CD4-positive, CD25-positive, alpha-beta regulatory T cell (primary cell): Measurements from ENCODE around the gene ZHX3. TPM values are rescaled to one million over a fixed set of nuclear protein-coding genes. Genes with fewer than 3 reads are reported as not detected.

Source experiments
- ATAC-seq, 2 donors: fragments of 150-1000 bp; cut with Tn5 transposase; one replicate each; pipeline ENCODE4 v1.10.0; 2021; ENCODE audit warnings: low read depth in 2 of 2, moderate number of reproducible peaks in 2 of 2, moderate library complexity in 1 of 2
- DNase-seq, 3 donors: peaks; one replicate each; pipeline versions ENCODE4 v3.0.0 to v3.0.0-alpha.2; 2012 to 2022; ENCODE audit warnings: mixed read lengths in 1 of 3
- H3K27ac ChIP-seq: one replicate; pipeline ENCODE4 v1.7.0; 2013; ENCODE audit warnings: mild to moderate bottlenecking, low read length; ENCODE audit not compliant: insufficient read depth, poor library complexity, severe bottlenecking
- H3K27me3 ChIP-seq: one replicate; pipeline ENCODE4 v1.7.0; 2013; ENCODE audit warnings: low read length; ENCODE audit not compliant: control insufficient read depth, insufficient read depth
- H3K36me3 ChIP-seq: one replicate; pipeline ENCODE4 v1.7.0; 2013; ENCODE audit warnings: mild to moderate bottlenecking, low read length, moderate library complexity; ENCODE audit not compliant: control insufficient read depth, insufficient read depth
- H3K4me1 ChIP-seq: 2 replicates; pipeline ENCODE4 v1.7.0; 2013; ENCODE audit warnings: mild to moderate bottlenecking, low read length; ENCODE audit not compliant: insufficient read depth, control insufficient read depth, poor library complexity, severe bottlenecking
- H3K4me3 ChIP-seq: one replicate; pipeline ENCODE4 v1.7.0; 2013; ENCODE audit warnings: low read depth, mild to moderate bottlenecking, low read length, moderate library complexity
- H3K9me3 ChIP-seq, 2 experiments: 1 replicate in 1 of 2; 2 replicates in 1 of 2; pipeline ENCODE4 v1.7.0; 2013; ENCODE audit warnings: low read length in 2 of 2, mild to moderate bottlenecking in 1 of 2, moderate library complexity in 1 of 2; ENCODE audit not compliant: control insufficient read depth in 2 of 2
- H3K27ac Mint-ChIP-seq, 3 donors: one replicate each; pipeline ENCODE4 v1.8.0; 2020 to 2022; ENCODE audit warnings: mild to moderate bottlenecking in 3 of 3, mixed read lengths in 3 of 3, moderate library complexity in 2 of 3
- H3K27me3 Mint-ChIP-seq: one replicate; pipeline ENCODE4 v1.8.0; 2022; ENCODE audit warnings: mild to moderate bottlenecking, mixed read lengths
- H3K36me3 Mint-ChIP-seq: one replicate; pipeline ENCODE4 v1.8.0; 2020; ENCODE audit warnings: mixed read lengths
- H3K4me1 Mint-ChIP-seq, 4 donors: one replicate each; pipeline ENCODE4 v1.8.0; 2020 to 2022; ENCODE audit warnings: mixed read lengths in 4 of 4, mild to moderate bottlenecking in 1 of 4
- H3K4me3 Mint-ChIP-seq, 4 donors: one replicate each; pipeline ENCODE4 v1.8.0; 2020 to 2022; ENCODE audit warnings: mild to moderate bottlenecking in 4 of 4, mixed read lengths in 4 of 4, moderate library complexity in 3 of 4
- H3K9me3 Mint-ChIP-seq, 7 donors: one replicate each; pipeline ENCODE4 v1.8.0; 2020 to 2022; ENCODE audit warnings: mixed read lengths in 7 of 7, mild to moderate bottlenecking in 3 of 7, moderate library complexity in 2 of 7
- polyA plus RNA-seq, 4 donors: library from polyadenylated mRNA; unstranded; fragments of 300-500 nt; fragmentation: Illumina TruSeq; gene quantifications; one replicate each; pipeline ENCODE4 v1.2.3, GENCODE V29; 2021
- total RNA-seq: library from RNA; stranded (reverse); gene quantifications from one replicate; pipeline ENCODE4 v1.2.3, GENCODE V29; 2022

Gene ZHX3
- total and polyA plus RNA-seq, 5 donors from 2014 or later, result 0.42 to 8.8 (median 2.9) TPM

GRCh38 chr20:41265938-41266337 is 51.6 kb downstream of the ZHX3 start:
- H3K27me3 ChIP-seq, result no peaks in the 10 kb centered on the region
- H3K4me3 Mint-ChIP-seq, result no peak overlapping the region

GRCh38 chr20:41264819-41265218 is 52.7 kb downstream of the ZHX3 start:
- H3K27me3 Mint-ChIP-seq, result no peaks in the 10 kb centered on the region
- Histone ChIP-seq H3K4me3 (no peak overlapping the region), H3K27me3 (no peaks in the 10 kb centered on the region), H3K27ac (no peak overlapping the region), H3K36me3 (no peaks in the 10 kb centered on the region), H3K4me1 (no peaks in the 10 kb centered on the region), H3K9me3 (no peaks in the 10 kb centered on the region)
- ATAC-seq, result no peak
- no peaks in the 10 kb centered on the region for H3K4me1 Mint-ChIP-seq
- H3K27ac Mint-ChIP-seq, result no peak overlapping the region
- H3K4me3 Mint-ChIP-seq, result no peak overlapping the region
- peaks cover 11% of the 10 kb centered on the region for H3K36me3 Mint-ChIP-seq
- no peak for DNase-seq
- H3K9me3 Mint-ChIP-seq, result no peaks in the 10 kb centered on the region

More at GRCh38 chr20:41265938-41266337, 51.6 kb downstream of the ZHX3 start:
- no peak overlapping the region for H3K4me3 ChIP-seq
- Mint-ChIP-seq H3K27me3 (no peaks in the 10 kb centered on the region), H3K4me1 (no peaks in the 10 kb centered on the region), H3K36me3 (peaks cover 8% of the 10 kb centered on the region), H3K9me3 (no peaks in the 10 kb centered on the region), H3K27ac (no peak overlapping the region)
- no peaks in the 10 kb centered on the region for H3K9me3 ChIP-seq
- ATAC-seq (no peak), DNase-seq (no peak)
- no peak overlapping the region for H3K27ac ChIP-seq
- H3K4me1 ChIP-seq, result no peaks in the 10 kb centered on the region
- H3K36me3 ChIP-seq, result no peaks in the 10 kb centered on the region

DNA sequence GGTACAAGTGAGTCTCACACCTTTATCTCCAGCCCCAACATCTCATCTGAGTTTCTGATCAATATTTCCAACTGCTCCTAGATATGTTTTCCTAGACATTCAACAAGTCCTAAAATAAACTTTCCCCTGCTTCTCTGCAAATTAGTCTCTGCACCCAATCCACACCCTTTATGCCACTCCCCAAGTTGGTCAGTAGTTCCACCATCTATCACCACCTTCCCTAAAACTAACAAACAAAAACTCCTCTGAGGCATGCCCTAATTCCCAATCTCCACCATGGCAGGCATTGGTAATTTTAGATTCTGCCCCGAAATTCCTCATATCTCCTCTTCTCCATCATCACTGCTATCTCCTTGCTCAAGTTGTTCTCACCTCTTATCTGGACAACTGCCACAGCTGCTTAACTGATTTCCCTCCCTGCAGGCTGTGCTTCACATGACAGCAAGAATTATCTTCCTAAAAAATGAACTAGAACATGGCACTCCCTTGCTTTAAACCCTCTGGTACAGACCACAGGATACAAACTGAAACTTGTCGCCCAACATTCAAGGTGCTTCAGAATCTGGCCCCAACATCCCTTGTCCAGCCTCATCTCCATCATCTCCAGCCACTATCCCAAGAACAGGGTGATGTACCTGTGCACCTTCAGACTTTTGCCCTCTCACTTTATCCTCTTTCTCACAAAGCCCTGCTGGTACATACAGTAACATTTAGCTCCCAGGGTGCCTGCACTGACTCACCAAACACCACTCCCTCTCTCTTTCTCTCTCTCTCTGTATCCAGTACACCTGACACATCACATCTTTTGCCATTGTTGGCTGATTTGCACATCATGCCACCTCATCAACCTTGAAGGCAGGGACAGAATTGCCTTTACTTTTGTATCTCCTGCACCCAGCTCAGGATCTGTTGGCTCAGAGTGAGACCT is 55.5 kb downstream of the ZHX3 start:
- H3K4me3 Mint-ChIP-seq, result no peak overlapping the region
- ATAC-seq (no peak), DNase-seq (no peak)
- H3K27ac Mint-ChIP-seq, result no peak overlapping the region
- peaks cover 6% of the 10 kb centered on the region for H3K36me3 Mint-ChIP-seq
- no peaks in the 10 kb centered on the region for H3K36me3 ChIP-seq
- H3K4me3 ChIP-seq, result no peak overlapping the region
- H3K9me3 Mint-ChIP-seq, result no peaks in the 10 kb centered on the region
- no peak overlapping the region for H3K27ac ChIP-seq
- H3K27me3 ChIP-seq, result no peaks in the 10 kb centered on the region
- H3K9me3 ChIP-seq, result no peaks in the 10 kb centered on the region
- H3K4me1 Mint-ChIP-seq, result no peaks in the 10 kb centered on the region
- no peaks in the 10 kb centered on the region for H3K27me3 Mint-ChIP-seq
- H3K4me1 ChIP-seq, result no peaks in the 10 kb centered on the region

GRCh38 chr20:41261260-41261659 is 56.3 kb downstream of the ZHX3 start:
- DNase-seq, result no peak
- Histone ChIP-seq H3K27ac (no peak overlapping the region), H3K9me3 (no peaks in the 10 kb centered on the region), H3K4me3 (no peak overlapping the region), H3K36me3 (no peaks in the 10 kb centered on the region), H3K4me1 (no peaks in the 10 kb centered on the region), H3K27me3 (no peaks in the 10 kb centered on the region)
- ATAC-seq, result no peak
- no peaks in the 10 kb centered on the region for H3K9me3 Mint-ChIP-seq
- no peaks in the 10 kb centered on the region for H3K27me3 Mint-ChIP-seq
- H3K36me3 Mint-ChIP-seq, result peaks cover 6% of the 10 kb centered on the region
- no peaks in the 10 kb centered on the region for H3K4me1 Mint-ChIP-seq
- H3K27ac Mint-ChIP-seq, result no peak overlapping the region
- H3K4me3 Mint-ChIP-seq, result no peak overlapping the region

- no peaks in the 10 kb centered on the region for H3K4me1 Mint-ChIP-seq
- Histone ChIP-seq H3K9me3 (no peaks in the 10 kb centered on the region), H3K36me3 (no peaks in the 10 kb centered on the region), H3K27me3 (no peaks in the 10 kb centered on the region), H3K27ac (no peak overlapping the region), H3K4me3 (no peak overlapping the region), H3K4me1 (no peaks in the 10 kb centered on the region)
- H3K4me3 Mint-ChIP-seq, result no peak overlapping the region
- DNase-seq (no peak), ATAC-seq (no peak)
- no peaks in the 10 kb centered on the region for H3K27me3 Mint-ChIP-seq
- H3K9me3 Mint-ChIP-seq, result no peaks in the 10 kb centered on the region
- no peak overlapping the region for H3K27ac Mint-ChIP-seq
- H3K36me3 Mint-ChIP-seq, result peaks cover 6% of the 10 kb centered on the region
These were observed 56.8 kb downstream of the ZHX3 start for GRCh38 chr20:41260734-41261220.

GRCh38 chr20:41259309-41259708 is 58.2 kb downstream of the ZHX3 start:
- ATAC-seq (no peak), DNase-seq (no peak)
- Histone ChIP-seq H3K4me3 (no peak overlapping the region), H3K27me3 (no peaks in the 10 kb centered on the region), H3K36me3 (no peaks in the 10 kb centered on the region), H3K9me3 (no peaks in the 10 kb centered on the region), H3K4me1 (no peaks in the 10 kb centered on the region), H3K27ac (no peak overlapping the region)
- Mint-ChIP-seq H3K9me3 (no peaks in the 10 kb centered on the region), H3K27ac (no peak overlapping the region), H3K4me1 (no peaks in the 10 kb centered on the region), H3K4me3 (no peak overlapping the region), H3K27me3 (no peaks in the 10 kb centered on the region), H3K36me3 (peaks cover 6% of the 10 kb centered on the region)

GRCh38 chr20:41258474-41258873 is 59.1 kb downstream of the ZHX3 start:
- DNase-seq, result no peak
- no peaks in the 10 kb centered on the region for H3K27me3 ChIP-seq
- no peaks in the 10 kb centered on the region for H3K4me1 ChIP-seq
- no peaks in the 10 kb centered on the region for H3K27me3 Mint-ChIP-seq
- H3K9me3 ChIP-seq, result no peaks in the 10 kb centered on the region
- peaks cover 6% of the 10 kb centered on the region for H3K36me3 Mint-ChIP-seq
- no peak overlapping the region for H3K27ac Mint-ChIP-seq
- no peak overlapping the region for H3K4me3 Mint-ChIP-seq
- no peaks in the 10 kb centered on the region for H3K4me1 Mint-ChIP-seq
- no peak for ATAC-seq
- H3K27ac ChIP-seq, result no peak overlapping the region
- H3K36me3 ChIP-seq, result no peaks in the 10 kb centered on the region
- H3K9me3 Mint-ChIP-seq, result no peaks in the 10 kb centered on the region
- no peak overlapping the region for H3K4me3 ChIP-seq

DNA sequence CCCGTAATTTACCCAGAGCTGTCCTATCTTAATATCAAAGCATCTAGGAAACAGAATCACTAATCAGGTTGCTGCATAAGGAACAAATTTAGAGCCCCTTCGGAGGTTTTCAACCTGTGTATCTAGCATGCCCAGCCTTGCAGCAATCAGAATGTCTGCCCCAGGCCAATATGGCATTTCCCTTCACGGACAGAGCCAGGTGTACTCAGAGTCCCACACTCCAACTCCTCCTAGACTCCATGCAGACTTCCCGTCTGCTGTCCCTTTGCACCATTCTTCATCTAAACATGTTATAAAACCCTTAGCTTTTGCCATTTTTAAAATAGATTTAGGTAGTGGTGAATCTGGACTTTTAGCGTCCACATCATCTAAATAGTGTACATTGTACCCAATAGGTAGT is 61.0 kb downstream of the ZHX3 start:
- H3K27me3 ChIP-seq, result no peaks in the 10 kb centered on the region
- Mint-ChIP-seq H3K9me3 (no peaks in the 10 kb centered on the region), H3K27ac (no peak overlapping the region), H3K27me3 (no peaks in the 10 kb centered on the region), H3K4me3 (no peak overlapping the region), H3K36me3 (peaks cover 6% of the 10 kb centered on the region), H3K4me1 (no peaks in the 10 kb centered on the region)
- no peak overlapping the region for H3K4me3 ChIP-seq
- H3K9me3 ChIP-seq, result no peaks in the 10 kb centered on the region
- no peaks in the 10 kb centered on the region for H3K36me3 ChIP-seq
- no peaks in the 10 kb centered on the region for H3K4me1 ChIP-seq
- no peak for ATAC-seq
- DNase-seq, result no peak
- no peak overlapping the region for H3K27ac ChIP-seq
